Body of pancreas (tissue), 4 donors: ENCODE results near the gene SIM2.

Source experiments
- POLR2A ChIP-seq, 3 donors: fragments of 450-650 bp; IDR thresholded peaks; one replicate each; pipeline ENCODE4 v1.6.1; 2016; ENCODE audit warnings: antibody characterized with exemption in 3 of 3, mild to moderate bottlenecking in 2 of 3
- TF ChIP-seq, protein P1 (sequence below), 7 experiments: fragments of 450-650 bp in 4 of 7; fragments of 200-600 bp in 3 of 7; sonication (generic) in 3 of 7; IDR thresholded peaks; one replicate each; pipeline ENCODE4 v1.5.1; 2016 to 2019; ENCODE audit warnings: antibody characterized with exemption in 7 of 7

DNA sequence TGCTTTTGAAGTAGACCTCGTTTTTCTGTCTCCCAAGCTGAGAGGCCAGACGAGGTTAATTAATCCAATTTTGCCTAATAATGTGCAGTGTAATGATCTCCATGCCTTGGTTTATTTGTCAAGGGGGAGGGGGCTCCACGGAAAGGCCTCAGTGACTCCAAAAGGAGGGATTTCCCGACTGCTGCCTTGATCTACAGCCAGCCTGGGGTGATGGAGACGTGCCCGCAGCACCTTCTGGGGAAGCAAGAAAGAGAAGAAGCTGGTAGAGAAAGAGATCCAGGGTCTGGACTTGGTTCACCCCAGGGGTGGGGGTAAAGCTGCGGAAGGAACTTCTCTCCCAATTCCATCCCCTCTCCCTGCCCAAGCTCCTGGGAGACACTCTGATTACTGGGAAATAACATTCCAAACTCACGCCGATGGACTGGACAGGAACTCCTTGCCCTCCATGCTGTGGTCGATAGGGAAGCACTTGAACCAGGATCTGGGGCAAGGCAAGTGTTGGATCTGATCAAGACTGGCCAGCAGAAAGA lies 44.1 kb upstream of the SIM2 start:
- TF ChIP-seq POLR2A (IDR thresholded peaks at IDR 0.05): no peak
- TF ChIP-seq, protein P1, sequence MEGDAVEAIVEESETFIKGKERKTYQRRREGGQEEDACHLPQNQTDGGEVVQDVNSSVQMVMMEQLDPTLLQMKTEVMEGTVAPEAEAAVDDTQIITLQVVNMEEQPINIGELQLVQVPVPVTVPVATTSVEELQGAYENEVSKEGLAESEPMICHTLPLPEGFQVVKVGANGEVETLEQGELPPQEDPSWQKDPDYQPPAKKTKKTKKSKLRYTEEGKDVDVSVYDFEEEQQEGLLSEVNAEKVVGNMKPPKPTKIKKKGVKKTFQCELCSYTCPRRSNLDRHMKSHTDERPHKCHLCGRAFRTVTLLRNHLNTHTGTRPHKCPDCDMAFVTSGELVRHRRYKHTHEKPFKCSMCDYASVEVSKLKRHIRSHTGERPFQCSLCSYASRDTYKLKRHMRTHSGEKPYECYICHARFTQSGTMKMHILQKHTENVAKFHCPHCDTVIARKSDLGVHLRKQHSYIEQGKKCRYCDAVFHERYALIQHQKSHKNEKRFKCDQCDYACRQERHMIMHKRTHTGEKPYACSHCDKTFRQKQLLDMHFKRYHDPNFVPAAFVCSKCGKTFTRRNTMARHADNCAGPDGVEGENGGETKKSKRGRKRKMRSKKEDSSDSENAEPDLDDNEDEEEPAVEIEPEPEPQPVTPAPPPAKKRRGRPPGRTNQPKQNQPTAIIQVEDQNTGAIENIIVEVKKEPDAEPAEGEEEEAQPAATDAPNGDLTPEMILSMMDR (IDR thresholded peaks at IDR 0.05): no peak
